OCI-LY1 (cell line): Measurements from ENCODE around the gene RNF182.

ENCODE experiments used
- EZH2 ChIP-seq: fragments of 200-600 bp; sonication (generic), shearing (Covaris generic); IDR thresholded peaks from 2 replicates; pipeline ENCODE4 v1.8.0; 2017; ENCODE audit warnings: borderline replicate concordance, mixed run types, mild to moderate bottlenecking, antibody characterized with exemption, low read length, moderate library complexity, mixed read lengths
- TF ChIP-seq, protein P1 (sequence below): fragments of 200-600 bp; sonication (generic), shearing (Covaris generic); IDR thresholded peaks from 2 replicates; pipeline ENCODE4 v1.5.1; 2017; ENCODE audit warnings: mild to moderate bottlenecking, antibody characterized with exemption, low read length, moderate library complexity, mixed read lengths

DNA sequence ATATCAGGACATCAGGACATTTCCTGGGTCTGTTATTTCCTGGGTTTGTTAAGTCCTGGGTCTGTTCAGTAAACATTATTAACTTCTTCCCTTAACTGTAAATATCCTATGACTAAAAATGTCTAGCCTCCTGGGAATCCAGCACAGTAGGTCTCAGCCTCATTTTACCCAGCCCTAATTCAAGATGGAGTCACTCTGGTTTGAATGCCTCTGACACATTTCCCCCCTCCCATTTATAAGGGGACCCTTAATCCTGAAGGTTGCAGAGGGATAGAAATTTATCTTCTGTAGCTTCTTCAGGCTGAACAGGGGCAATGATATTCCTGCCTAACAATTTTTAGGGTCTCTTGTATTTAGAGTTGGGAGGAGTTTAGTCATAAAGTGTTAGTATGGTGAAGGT is 21.8 kb downstream of the RNF182 start:
- TF ChIP-seq, protein P1, sequence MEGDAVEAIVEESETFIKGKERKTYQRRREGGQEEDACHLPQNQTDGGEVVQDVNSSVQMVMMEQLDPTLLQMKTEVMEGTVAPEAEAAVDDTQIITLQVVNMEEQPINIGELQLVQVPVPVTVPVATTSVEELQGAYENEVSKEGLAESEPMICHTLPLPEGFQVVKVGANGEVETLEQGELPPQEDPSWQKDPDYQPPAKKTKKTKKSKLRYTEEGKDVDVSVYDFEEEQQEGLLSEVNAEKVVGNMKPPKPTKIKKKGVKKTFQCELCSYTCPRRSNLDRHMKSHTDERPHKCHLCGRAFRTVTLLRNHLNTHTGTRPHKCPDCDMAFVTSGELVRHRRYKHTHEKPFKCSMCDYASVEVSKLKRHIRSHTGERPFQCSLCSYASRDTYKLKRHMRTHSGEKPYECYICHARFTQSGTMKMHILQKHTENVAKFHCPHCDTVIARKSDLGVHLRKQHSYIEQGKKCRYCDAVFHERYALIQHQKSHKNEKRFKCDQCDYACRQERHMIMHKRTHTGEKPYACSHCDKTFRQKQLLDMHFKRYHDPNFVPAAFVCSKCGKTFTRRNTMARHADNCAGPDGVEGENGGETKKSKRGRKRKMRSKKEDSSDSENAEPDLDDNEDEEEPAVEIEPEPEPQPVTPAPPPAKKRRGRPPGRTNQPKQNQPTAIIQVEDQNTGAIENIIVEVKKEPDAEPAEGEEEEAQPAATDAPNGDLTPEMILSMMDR: no peak
- TF ChIP-seq EZH2: no peak
